Measurements from ENCODE around the gene VAT1L.

The VAT1L gene

DNA sequence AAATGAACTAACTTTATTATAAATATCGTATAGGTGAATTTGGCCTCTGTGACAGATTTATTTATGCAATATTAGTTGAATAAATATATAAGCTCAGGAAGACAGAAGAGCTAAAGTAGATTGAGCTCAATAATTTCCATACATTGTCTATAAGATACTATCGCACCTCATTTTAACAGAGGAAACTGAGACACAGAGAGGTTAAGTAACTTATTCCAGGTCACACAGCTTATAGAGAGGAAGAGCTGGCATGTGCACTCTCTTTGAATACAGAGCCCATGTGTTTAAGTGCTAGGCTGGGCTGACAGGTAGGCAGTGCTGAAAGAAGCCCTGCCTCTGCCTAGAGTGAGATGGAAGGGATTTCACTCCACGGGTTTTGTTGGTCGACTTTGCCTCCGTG, 48.4 kb downstream of the VAT1L start:
- DNase-seq: no peak

GRCh38 chr16:77838597-77839255, 50.4 kb downstream of the VAT1L start:
- no peak for DNase-seq

- DNase-seq: no peak
These were observed 51.7 kb downstream of the VAT1L start for GRCh38 chr16:77840093-77840492.

- no peak for DNase-seq
These were observed 52.5 kb downstream of the VAT1L start for GRCh38 chr16:77840673-77841501.

DNA sequence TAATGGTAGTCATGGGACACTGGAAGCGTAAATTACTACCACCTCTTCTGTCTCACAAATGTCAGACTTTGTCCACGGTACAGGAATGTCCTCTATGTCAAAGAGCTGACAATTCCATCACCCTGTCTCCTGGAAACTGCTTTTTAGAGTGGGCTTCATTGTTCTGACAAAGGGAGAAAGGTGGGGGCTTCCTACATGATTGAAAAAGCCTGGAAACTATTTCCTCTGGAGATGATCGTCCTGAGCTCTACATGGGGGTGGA, 53.1 kb downstream of the VAT1L start:
- no peak for DNase-seq

DNA sequence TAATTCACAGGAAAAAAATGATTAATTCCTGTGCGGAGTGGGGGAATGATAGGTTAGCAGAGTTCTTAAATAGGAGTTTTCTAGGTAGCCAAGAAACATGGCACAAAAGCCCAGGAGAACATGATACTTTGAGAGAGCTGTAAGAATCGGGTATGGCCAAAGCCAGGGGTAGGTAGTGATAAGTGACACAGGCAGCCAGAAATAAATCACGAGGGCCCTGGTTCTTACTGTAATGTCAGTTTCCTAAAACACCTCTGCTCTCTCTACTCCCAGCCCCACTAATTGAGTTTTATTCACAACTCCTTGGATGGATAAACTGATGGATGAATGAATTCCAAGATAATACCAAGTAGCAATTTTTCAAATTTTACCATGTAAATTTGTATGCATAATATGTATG, 54.1 kb downstream of the VAT1L start:
- DNase-seq: no peak

DNA sequence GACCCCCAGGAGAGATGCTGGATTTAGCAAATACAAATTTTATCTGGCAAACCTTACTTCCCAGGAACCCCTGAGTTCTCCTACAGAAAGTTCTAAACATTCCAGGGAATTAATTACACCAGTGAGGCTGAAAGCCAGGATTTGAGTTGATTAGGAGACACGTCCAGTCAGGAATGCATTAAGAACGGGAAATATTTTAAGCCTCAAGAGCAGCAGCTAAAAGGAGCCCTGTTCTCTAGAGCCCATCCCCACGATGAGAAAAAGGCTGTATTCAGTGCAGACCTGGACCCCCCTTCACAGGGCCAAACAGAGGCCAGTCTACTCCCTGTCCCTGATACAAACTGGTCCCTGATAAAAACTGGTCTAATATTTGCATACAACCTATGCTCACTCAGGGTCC, 55.0 kb downstream of the VAT1L start:
- no peak for DNase-seq

DNA sequence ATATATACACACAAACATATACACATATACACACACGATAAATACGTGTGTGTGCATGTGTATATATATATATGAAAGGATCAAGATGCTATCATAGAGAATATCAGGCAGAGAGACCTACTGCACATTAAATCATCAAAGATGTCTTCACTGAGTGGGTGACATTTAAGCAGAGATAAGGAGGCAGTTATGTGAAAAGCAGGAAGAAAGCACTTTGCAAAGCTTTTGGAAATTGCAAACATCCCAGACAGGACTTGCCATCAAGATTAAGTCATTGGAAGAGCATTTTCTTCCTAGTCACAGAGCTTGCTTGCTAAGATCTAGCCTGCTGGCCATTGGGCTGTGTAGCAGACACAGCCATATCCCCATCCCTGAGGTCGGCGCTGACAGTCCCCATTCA, 56.4 kb downstream of the VAT1L start:
- no peak for DNase-seq

DNA sequence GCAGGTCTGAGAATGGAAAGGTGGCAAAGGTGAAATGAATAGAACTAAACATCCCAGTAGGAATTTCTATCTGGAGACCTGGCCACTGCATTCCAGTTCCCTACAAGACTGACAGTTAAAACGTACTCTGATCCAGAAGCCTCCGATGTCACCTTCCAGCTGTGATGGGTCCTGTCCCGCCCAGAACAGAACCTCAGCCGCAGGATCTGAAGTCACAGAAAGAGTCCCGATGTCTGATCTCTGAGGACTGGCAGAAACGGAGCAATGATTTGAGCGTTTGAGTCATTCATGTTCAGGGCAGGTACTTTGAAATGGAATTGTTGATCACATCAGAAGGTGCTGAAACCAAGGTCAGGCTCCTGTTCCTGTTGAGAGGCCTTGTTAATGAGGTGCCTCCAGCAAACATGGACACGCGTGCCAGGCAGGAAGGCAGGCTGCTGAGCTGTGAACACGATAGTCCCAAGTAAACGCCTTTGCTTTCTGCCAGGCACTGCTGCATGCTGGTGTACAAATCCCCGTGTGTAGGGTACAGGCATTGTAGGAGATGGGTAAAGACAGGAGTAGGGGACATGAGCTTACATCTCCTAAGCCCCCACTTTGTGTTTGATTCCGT, 61.4 kb downstream of the VAT1L start:
- no peak for DNase-seq

DNA sequence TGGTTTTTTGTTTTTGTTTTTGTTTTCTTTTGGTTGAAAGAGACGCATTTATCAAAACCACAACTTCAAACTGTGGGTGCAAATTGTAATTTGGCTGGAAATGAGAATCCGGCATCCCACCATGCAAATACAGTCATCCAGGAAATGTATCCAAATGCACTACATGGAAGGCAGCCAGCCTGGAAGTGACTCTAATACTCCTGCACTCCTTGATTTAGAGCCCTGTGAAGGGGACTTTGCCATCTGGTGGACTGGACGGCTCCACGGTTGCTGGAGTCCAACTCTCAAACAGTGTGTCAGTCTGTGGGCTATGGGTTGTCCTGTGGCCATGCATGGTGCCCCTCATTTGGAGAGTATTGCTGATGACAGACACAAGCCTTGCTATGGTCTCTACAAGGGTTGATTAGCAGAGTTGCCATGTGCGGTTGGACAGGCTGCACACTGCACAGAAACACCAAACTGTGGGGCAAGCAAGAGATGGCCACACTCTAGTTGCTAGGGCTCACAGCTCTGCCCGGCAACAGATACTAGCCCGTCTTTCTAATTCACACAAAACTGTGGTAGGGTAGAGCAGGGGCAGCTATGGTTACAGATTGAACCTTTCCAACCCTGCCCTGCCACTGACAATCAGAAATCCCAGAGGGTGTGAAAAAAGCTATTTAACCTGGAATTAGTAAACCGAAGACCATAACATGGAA, 62.4 kb downstream of the VAT1L start:
- no peak for DNase-seq

- DNase-seq: no peak
These were observed 64.8 kb downstream of the VAT1L start for GRCh38 chr16:77853161-77853560.

- DNase-seq: no peak
These were observed 68.2 kb downstream of the VAT1L start for GRCh38 chr16:77856438-77857160.

DNA sequence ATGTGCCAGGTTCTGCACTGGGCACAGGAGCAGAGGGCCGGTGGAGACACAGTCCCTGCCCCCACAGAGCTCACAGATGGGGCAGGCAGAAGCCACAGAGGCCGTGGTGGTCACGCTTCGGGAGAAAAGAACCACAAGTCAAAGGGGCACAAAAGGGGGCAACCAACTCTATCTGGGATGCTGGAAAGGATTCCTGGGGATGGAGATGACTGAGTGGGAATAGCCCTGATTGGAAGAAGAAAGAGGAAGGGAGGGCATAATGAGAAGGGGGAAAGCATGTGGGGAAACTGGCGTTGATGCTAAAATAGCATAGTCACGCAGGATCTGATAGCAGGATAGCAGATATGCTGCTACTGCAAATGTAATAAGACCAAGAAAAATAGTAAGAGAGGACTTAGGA, 69.7 kb downstream of the VAT1L start:
- DNase-seq: no peak

DNA sequence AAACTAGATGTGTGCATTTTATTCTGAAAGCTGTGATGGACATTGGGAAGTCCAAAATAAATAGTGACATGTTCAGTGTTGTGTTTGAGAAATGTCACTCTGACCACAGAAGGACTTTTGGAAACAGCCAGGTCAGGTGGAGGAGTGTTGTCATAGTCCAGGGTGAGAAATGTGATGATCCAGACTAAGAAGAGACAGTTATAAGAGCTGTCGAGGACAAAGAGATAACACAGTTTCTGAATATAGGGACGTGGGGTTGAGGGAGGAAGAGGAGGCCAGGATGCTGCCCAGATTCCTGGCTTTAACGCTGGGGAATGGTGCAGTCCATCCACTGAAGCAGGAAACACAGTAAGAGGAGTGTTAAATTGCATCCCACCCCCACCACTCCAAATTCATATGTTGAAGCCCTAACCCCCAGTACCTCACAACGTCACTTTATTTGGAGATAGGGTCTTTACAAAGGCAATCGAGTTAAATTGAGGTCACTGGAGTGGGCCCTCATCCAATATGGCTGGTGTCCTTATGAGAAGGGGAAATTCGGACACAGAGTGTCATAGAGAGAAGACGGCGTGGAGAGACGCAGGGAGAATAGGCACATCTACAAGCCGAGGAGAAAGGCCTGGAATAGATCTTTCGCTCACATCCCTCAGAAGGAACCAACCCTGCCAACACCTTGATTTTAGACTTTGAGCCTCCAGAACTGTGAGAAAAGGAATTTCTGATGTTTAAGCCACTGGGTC, 71.3 kb downstream of the VAT1L start:
- DNase-seq: no peak

DNA sequence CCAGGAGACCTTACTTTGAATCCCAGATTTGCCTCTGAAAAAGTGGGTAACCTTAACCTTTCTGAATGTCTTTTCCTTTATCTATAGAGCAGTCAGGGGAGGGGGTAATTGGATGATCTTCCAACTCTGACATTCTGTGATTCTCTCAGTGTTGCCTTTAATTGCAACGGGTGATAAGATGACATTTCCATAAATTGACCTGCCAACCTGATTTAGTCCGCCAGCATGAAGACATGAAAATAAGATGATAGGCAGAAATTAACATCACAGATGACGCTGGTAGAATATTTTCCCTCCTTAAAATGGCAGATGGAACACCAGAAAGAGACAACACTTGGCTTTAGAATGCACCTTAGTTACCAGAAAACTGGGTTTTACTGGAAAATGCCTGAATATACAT, 72.6 kb downstream of the VAT1L start:
- DNase-seq: no peak

GRCh38 chr16:77863250-77863649, 74.9 kb downstream of the VAT1L start:
- DNase-seq: no peak

- DNase-seq: no peak
These were observed 78.4 kb downstream of the VAT1L start for GRCh38 chr16:77866752-77867151.

GRCh38 chr16:77868052-77868451, 79.7 kb downstream of the VAT1L start:
- no peak for DNase-seq

- no peak for DNase-seq
These were observed 80.1 kb downstream of the VAT1L start for GRCh38 chr16:77868478-77868877.

DNA sequence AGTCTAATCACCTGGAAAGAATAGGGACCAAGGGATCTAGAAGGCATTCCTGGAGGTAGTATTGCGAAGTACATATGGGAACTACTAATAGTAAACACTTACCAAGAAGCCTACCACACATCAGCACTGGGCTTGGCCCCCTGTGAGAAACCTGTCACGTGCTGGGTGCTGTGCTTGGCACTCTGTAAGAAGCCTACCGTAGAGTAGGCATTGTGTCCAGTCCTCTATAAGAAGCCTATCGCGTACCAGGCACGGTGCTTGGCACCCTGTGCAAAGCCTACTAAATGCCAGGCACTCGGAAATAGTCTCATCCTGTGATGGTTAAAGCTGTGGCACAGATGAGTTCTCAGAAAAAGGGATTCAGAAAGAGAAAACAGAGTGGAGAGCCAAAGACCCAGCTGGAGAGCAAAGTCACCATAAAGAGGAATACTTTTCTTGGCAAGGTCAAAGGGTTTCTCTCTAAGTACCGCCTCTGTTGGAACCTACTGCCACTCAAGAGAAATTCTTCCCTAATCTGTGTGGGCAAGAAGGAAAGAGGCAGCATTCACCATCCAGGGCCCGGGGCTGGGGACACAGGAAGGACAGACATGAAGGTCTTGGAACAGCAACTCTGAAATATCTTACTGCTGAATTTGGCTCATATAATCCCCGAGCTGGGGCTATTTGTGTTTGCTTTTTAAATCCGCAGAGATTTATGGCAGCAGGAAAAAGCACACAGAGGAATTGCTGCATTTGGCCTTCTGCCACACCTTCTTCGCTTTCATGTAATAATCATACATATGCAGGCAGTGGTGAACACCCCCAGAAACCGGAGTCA, 81.8 kb downstream of the VAT1L start:
- no peak for DNase-seq

DNA sequence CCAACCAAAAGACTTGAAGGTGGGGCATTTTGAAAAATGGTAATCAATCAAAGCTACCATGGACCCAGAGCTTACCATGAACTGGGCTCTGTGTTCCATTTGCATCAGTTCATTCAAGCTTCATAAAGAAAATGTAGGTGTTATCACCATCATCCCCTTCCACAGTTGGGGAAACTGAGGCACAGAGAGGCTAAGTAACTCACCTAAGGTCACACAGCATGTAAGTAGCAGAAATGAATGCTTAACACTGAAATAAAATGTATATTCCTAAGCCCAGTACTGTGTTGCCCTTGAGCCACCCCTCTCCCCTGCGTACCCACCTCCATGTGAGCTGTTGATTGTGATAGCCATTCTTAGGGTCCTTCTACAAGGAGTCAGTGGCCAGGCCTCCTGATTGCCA, 83.6 kb downstream of the VAT1L start:
- DNase-seq: no peak

- no peak for DNase-seq
These were observed 84.7 kb downstream of the VAT1L start for GRCh38 chr16:77873066-77873465.
